PC-9 (cell line): ENCODE data around the gene BCL11A. TPM values are rescaled to one million over a fixed set of nuclear protein-coding genes. Genes with fewer than 3 reads are reported as not detected.

ENCODE experiments used
- BruUV-seq: library from RNA; stranded (reverse); fragments of 400-500 nt; replicated peaks from 2 replicates; lab custom pipeline; 2021; lab: Mats Ljungman, UMichigan
- CTCF ChIA-PET: fragments of 300-600 bp; sonication (Branson Sonifier 250); formaldehyde crosslinking; loops from one replicate; lab custom pipeline; 2022; ENCODE audit warnings: antibody characterized with exemption; lab: Charles Lee
- POLR2A ChIA-PET: fragments of 300-600 bp; sonication (Branson Sonifier 250); formaldehyde crosslinking; loops from one replicate; lab custom pipeline; 2022; ENCODE audit warnings: antibody characterized with exemption; ENCODE audit not compliant: unreplicated experiment; lab: Charles Lee
- DNase-seq, 2 experiments: peaks; one replicate each; pipeline versions ENCODE4 v3.0.0 to v3.0.0-alpha.2; 2015 to 2022; ENCODE audit warnings: mixed read lengths in 1 of 2
- H2AFZ ChIP-seq: fragments of 200-600 bp; sonication (generic); 2 replicates; pipeline ENCODE4 v1.8.1; 2017; ENCODE audit warnings: antibody characterized with exemption
- H3F3A ChIP-seq: fragments of 200-600 bp; sonication (generic); 2 replicates; pipeline ENCODE4 v1.8.1; 2017; ENCODE audit warnings: antibody characterized with exemption, mild to moderate bottlenecking, low read depth; ENCODE audit not compliant: insufficient read depth
- H3K27ac ChIP-seq: fragments of 200-600 bp; sonication (generic); 2 replicates; pipeline ENCODE4 v1.6.1; 2016; ENCODE audit warnings: mixed run types
- H3K27me3 ChIP-seq: fragments of 200-600 bp; sonication (generic); 2 replicates; pipeline ENCODE4 v1.6.1; 2016; ENCODE audit warnings: low read depth, mixed run types; ENCODE audit not compliant: insufficient read depth
- H3K36me3 ChIP-seq: fragments of 200-600 bp; sonication (generic); 2 replicates; pipeline ENCODE4 v1.6.1; 2016; ENCODE audit warnings: low read depth, mixed run types
- H3K4me1 ChIP-seq: fragments of 200-600 bp; sonication (generic); replicated peaks from 2 replicates; pipeline ENCODE4 v1.6.1; 2016; ENCODE audit warnings: mixed run types; ENCODE audit not compliant: insufficient read depth
- H3K4me2 ChIP-seq: fragments of 200-600 bp; sonication (generic); 2 replicates; pipeline ENCODE4 v1.6.1; 2017; ENCODE audit warnings: mixed run types
- H3K4me3 ChIP-seq: fragments of 200-600 bp; sonication (generic); 2 replicates; pipeline ENCODE4 v1.6.1; 2016; ENCODE audit warnings: mixed run types
- H3K79me2 ChIP-seq: fragments of 200-600 bp; sonication (generic); 2 replicates; pipeline ENCODE4 v1.6.1; 2017; ENCODE audit warnings: low read depth, mixed run types
- H3K9me2 ChIP-seq: fragments of 200-600 bp; sonication (generic); 2 replicates; pipeline ENCODE4 v1.8.1; 2017; ENCODE audit warnings: mild to moderate bottlenecking; ENCODE audit not compliant: insufficient read depth
- H3K9me3 ChIP-seq: fragments of 200-600 bp; sonication (generic); 2 replicates; pipeline ENCODE4 v1.8.1; 2016; ENCODE audit warnings: low read depth; ENCODE audit not compliant: insufficient read depth
- H4K20me1 ChIP-seq: fragments of 200-600 bp; sonication (generic); 2 replicates; pipeline ENCODE4 v1.8.1; 2017; ENCODE audit not compliant: insufficient read depth
- EZH2 ChIP-seq: fragments of 200-600 bp; sonication (generic); IDR thresholded peaks from 2 replicates; pipeline ENCODE4 v1.8.0; 2017; ENCODE audit warnings: antibody characterized with exemption, low read depth
- intact Hi-C: fragments of 100-400 bp; cut with micrococcal nuclease; formaldehyde crosslinking; loops from one replicate; pipeline ENCODE4 v1.10.0; 2022; ENCODE audit not compliant: unreplicated experiment
- total RNA-seq: library from RNA; stranded (reverse); gene quantifications from 2 replicates; pipeline ENCODE4 v1.2.3, GENCODE V29; 2021
- TF ChIP-seq, protein P1 (sequence below): fragments of 200-600 bp; sonication (generic); conservative IDR thresholded peaks from 2 replicates; pipeline ENCODE4 v1.6.1; 2017; ENCODE audit warnings: mixed run types, antibody characterized with exemption, mild to moderate bottlenecking, moderate library complexity

The BCL11A gene
- total RNA-seq, 1 experiment from 2014 or later = not detected

DNA sequence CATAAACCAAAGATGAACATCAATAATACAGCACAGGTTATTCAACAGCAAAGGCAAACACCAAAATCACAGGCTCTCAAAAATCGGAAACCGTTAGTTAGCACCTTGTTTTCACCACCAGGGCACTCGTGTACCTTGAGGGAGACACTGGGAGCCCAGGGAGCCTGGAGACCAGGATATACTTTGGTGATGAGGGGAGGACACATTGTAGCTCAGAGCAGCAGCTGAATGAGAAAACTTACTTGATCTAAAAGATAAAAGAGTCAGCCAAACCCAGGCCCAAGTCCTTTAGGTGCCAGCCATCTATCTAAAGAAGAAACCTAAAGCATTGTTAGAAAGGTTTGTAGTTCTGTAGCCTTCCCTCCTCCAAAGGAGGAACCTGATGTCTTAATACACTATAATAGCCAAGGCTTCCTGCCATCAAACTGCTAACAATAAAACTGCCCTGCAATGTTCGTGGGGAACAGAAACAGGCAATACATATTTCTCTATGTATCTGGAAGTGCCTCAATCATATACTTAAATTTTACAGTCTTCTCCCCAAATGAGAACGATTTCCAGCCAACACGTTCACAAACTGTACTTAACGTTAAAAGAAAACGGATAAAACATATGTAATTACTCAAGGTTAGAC lies 19.3 kb downstream of the BCL11A start:
- Histone ChIP-seq H3K9me2 (no peaks in the 10 kb centered on the region), H2AFZ (no peak overlapping the region), H3K27me3 (peaks cover 90% of the 10 kb centered on the region), H3K4me3 (no peak overlapping the region), H4K20me1 (no peaks in the 10 kb centered on the region), H3F3A (no peaks in the 10 kb centered on the region), H3K36me3 (no peaks in the 10 kb centered on the region), H3K79me2 (no peaks in the 10 kb centered on the region), H3K27ac (no peak overlapping the region), H3K4me1 (no peaks in the 10 kb centered on the region), H3K4me2 (no peak overlapping the region), H3K9me3 (no peaks in the 10 kb centered on the region)
- BruUV-seq = no TSS peak
- ChIA-PET CTCF (no interaction called here), POLR2A (no interaction called here)
- intact Hi-C loops = no loop called here
- DNase-seq = no peak
- TF ChIP-seq, protein P1, sequence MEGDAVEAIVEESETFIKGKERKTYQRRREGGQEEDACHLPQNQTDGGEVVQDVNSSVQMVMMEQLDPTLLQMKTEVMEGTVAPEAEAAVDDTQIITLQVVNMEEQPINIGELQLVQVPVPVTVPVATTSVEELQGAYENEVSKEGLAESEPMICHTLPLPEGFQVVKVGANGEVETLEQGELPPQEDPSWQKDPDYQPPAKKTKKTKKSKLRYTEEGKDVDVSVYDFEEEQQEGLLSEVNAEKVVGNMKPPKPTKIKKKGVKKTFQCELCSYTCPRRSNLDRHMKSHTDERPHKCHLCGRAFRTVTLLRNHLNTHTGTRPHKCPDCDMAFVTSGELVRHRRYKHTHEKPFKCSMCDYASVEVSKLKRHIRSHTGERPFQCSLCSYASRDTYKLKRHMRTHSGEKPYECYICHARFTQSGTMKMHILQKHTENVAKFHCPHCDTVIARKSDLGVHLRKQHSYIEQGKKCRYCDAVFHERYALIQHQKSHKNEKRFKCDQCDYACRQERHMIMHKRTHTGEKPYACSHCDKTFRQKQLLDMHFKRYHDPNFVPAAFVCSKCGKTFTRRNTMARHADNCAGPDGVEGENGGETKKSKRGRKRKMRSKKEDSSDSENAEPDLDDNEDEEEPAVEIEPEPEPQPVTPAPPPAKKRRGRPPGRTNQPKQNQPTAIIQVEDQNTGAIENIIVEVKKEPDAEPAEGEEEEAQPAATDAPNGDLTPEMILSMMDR = no peak
- no peak for TF ChIP-seq EZH2

DNA sequence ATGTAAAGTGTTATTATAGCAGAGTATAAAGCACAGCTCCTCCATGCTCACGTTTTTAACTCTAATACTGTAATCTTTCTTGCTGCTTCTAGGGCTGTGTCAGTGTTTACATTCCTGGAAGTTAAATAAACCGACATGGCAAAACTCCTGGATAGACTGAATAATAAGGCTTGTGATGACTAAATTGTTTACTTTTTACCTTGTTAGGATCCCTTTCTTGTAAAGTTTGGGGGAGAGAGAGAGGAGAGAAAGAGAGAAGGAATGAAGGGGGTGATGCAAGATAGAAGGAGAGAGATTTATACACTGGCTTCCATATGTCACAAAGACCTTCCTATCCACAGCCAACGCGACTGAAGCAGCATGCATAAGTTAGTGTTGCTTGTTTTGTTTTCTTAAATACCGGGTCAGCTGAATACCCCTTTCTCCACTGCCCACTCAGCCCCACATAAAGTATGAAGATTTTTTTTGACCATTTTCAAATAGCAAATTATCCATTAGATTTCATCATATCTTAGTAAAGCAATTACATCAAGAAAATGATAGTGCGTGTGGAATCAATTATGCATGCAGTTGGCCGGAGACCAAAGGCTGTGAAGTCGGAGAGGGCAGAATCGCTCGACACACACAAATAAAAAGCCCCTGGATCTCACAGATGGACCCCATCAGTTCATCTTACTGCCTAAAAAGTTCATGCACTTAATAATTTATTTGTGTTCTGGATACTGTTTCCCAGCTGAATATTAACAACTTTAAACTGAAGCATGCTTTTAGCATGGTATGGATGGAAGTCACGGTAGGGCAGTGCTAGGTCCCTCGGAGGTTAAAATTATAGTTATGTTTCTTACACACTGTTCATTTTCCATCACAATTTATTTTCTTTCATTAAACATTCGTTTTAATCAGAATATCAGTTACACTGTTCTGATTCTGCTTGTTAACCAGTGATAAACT lies 20.1 kb downstream of the BCL11A start:
- Histone ChIP-seq H3F3A (no peaks in the 10 kb centered on the region), H2AFZ (no peak overlapping the region), H3K36me3 (no peaks in the 10 kb centered on the region), H3K4me2 (no peak overlapping the region), H3K79me2 (no peaks in the 10 kb centered on the region), H3K27me3 (peaks cover 94% of the 10 kb centered on the region), H3K9me3 (no peaks in the 10 kb centered on the region), H4K20me1 (no peaks in the 10 kb centered on the region), H3K4me1 (no peaks in the 10 kb centered on the region), H3K27ac (no peak overlapping the region), H3K4me3 (no peak overlapping the region), H3K9me2 (no peaks in the 10 kb centered on the region)
- BruUV-seq = no TSS peak
- TF ChIP-seq EZH2 = no peak
- TF ChIP-seq, protein P1 = no peak
- ChIA-PET POLR2A (no interaction called here), CTCF (no interaction called here)
- intact Hi-C loops = no loop called here
- DNase-seq = no peak

DNA sequence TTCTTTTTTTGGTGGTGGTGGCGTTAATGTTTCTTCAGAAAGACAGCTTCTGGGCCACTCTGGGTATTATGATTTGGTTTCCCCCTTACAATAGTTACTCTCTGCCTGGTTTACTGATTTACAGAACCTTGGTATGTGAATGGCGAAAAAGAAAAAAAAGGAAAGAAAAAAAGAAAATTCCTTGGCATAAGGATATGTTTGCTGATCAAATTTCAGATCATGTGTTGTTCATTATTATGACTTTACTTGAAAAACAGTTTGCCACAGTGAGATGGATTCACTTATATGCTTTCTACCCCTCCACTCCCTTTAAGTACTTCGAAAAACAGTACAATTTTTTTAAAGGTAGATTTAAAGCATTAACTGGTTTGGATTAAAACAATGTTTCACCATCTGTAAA lies 21.0 kb downstream of the BCL11A start:
- CTCF ChIA-PET = no interaction called here
- H3K9me3 ChIP-seq = no peaks in the 10 kb centered on the region
- no peak overlapping the region for H3K4me3 ChIP-seq
- no peak overlapping the region for H3K27ac ChIP-seq
- intact Hi-C loops = no loop called here
- H3K27me3 ChIP-seq = peaks cover 96% of the 10 kb centered on the region
- TF ChIP-seq, protein P1 = no peak
- TF ChIP-seq EZH2 = no peak
- H4K20me1 ChIP-seq = no peaks in the 10 kb centered on the region
- H3K4me2 ChIP-seq = no peak overlapping the region
- H3K79me2 ChIP-seq = no peaks in the 10 kb centered on the region
- BruUV-seq = no TSS peak
- POLR2A ChIA-PET = no interaction called here
- H3K9me2 ChIP-seq = no peaks in the 10 kb centered on the region
- no peak overlapping the region for H2AFZ ChIP-seq
- DNase-seq = no peak
- H3K4me1 ChIP-seq = no peaks in the 10 kb centered on the region
- no peaks in the 10 kb centered on the region for H3F3A ChIP-seq
- H3K36me3 ChIP-seq = no peaks in the 10 kb centered on the region
